NCI-H146 (cell line): Measurements from ENCODE around the gene ASTL.
A peak's percentile ranks its signal among the peaks of the same experiment; 100 is the strongest.
"Not testable (repeated sequence)": the region's sequence is repeated elsewhere in the genome, so short reads cannot be mapped to it uniquely, and the experiment has no call there.

Experiments used
- DNase-seq: peaks from one replicate; lab custom pipeline; 2025; lab: John Stamatoyannopoulos, UW

ASTL gene

DNA sequence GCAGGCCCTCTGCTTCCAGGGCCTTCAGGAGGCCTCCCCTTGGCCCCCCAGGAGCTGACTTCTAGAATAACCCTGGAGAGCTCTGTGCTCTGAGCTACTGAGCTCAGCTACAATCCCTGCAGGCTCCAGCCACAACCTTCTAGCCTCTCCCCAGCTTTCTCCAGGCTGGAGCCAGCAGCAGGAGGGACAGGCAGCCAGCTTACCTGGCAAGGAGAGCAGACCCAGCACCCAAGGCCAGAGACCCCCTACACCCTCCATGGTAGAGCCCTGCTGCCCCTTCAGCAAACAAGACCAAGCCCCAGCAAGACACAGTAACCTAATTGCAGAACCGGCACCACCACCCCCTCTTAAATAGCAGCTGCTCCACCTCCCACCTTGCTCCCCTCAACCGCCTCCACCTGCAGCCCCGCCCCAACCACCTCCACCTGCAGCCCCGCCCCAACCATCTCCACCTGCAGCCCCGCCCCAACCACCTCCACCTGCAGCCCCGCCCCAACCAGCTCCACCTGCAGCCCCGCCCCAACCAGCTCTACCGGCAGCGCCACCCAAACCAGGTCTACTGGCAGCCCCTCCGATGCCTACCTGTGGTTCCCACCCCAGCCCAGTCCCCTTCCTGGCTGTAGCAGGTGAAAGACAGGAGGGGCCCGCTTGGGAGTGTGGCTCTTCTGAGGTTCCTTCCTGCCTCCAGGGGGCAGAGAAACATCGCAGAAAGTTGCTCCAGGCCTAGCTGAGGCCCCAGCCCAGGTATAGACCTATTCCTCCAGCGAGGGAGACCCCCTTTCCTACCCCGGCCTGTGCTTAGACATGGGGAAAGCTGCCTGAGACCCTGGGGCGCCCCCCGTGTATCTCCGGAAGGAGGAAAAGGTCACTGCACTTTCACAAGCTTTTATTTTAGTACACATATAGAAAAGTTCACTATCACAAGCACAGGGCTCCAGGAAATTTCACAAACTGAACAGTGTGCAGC, at the start of gene ASTL:
Gene ASTL (minus strand): TSS at position 324 of the 967 bp plus-strand sequence. CDS start 66 bp downstream, at position 258.
- DNase-seq, result peak; percentile 91

DNA sequence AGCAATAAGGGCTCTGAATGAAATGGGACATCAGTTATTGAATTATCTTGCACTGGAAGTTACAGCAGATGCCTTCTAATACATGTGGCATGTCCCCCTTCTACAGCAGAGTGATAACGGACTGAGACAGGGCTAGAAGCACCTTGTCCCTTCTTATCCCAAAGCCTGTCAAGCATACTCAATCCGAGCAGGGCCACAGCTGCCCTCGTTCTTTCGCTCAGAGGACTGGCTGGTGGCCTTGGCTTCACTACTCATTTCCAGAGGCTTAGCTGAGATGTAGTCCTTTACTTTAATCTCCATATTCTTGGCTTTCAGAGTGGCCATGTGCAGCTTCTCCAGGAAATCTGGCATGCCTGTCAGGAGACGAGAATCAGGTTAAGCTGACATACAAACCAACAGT, 48.3 kb upstream of the ASTL start:
- DNase-seq, result no peak

DNA sequence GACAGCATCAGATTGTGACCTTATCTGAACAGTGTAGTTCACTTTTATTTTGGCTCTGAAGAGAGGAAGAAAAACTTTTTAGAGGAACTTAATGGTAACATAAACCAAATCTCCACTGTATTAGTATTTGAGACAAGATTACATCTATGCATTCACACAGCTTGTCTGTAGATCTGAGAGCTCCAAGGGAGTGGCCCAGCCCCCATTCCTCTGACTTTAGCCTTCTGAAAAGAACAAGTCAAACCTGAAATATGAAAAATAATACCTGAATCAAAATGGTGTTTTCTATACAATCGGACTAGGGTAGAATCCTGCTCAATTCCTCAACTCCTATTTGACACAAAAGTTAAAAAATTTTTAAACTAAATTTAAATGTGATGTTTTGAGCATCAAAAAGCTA, 47.2 kb upstream of the ASTL start:
- DNase-seq, result no peak

DNA sequence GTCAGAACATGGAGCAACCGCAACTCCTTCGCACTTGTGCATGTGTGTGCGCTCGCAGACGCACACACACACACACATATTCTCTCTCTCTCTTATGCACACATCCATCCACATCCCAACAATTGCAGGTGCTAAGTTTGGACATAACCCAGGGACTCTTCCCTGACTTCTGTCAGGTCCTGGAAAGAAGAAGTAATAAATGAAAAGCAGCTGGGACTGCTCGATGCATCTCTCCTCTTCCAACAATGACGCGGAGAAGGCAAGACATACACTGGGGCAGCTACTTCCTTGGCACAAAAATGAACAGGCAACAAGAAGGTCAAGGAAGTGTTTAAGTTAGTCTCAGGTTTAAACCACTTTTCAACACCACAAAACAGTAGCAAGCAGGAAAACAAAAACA, 46.7 kb upstream of the ASTL start:
- no peak for DNase-seq

DNA sequence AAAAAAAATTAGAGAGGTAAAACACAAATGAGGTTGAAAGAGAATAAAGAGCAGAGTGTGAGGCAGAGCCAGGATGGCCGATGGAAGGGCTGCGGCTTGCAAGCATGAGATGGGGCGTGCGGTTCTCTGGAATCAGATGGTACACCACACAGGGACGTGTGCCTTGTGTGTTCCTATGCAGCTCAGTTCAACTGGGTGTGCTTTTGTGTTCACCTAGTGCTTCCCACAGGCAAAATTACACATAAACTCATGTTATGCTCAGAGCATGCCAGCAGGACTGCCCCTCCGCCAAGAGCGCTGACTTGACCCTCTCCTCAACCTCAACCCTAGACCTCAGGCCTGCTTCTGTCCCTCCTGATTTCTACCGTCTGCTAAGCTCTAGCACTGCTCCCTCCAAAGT, 45.9 kb upstream of the ASTL start:
- DNase-seq, result no peak

DNA sequence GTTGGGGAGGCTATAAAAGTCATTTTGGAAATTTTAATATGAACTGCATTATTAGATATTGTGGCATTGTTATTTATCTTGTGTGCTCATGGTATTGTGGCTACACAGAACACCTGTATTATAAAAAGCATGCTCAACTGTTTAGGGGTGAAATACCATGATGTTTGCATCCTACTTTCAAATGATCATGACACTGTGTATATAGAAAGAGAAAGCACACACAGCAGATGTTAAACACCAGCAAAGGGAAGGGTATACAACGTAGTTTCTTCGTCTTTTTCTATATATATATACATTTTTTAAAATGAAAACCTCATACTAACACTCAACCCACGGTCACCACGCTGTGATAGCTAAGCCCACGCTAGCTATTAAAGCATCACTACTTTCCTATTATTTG, 43.2 kb upstream of the ASTL start:
- no peak for DNase-seq

DNA sequence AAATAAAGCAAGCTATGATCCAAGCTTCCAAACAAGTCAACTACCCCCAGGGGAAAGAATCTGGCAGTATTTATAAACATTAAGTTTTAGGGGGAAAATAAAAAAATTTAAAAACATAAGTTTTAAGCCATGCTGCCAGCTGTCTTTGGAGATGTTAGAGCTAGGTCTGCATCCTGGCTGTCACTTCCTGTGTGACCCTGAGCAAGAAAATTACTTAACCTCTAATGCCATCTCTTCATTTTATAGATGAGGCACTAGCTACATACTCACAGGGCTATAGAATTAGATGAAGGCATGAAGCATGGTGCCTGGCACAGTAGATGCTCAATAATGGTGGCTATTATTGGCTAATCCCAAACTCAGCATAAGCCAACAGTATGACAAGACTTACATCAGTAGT, 42.2 kb upstream of the ASTL start:
- DNase-seq, result no peak

DNA sequence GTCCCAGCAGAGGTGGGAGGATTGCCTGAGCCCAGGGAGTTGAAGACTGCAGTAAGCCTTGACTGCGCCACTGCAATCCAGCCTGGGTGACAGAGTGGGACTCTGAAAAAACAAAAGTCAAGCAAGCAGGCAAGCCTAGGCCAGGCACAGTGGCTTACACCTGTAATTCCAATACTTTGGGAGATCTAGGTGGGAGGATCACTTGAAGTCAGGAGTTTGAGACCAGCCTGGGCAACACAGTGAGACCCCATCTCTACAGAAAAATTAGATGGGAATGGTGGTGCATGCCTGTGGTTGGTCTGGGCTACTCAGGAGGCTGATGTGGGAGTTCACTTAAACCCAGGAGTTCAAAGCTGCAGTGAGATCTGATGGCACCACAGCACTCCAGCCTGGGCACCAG, 41.7 kb upstream of the ASTL start:
- DNase-seq, result no peak

DNA sequence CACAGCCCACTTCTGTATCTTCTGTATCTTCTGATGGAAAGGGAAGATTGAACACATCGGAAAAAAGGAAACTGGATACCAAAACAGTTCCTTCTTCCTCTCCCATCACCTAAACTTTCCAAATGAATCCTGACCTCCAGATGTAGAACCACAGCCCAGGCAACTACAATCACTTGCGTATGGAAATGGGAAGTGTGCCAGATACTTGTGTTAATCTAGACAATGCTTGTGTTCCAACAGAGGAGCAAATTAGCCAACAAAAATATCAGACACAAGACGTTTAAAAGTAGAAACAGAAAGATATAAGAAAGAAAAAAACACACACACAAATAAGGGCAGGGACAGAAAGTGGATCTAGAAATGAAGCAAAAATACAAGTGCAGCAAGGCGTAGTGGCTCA, 38.4 kb upstream of the ASTL start:
- no peak for DNase-seq

DNA sequence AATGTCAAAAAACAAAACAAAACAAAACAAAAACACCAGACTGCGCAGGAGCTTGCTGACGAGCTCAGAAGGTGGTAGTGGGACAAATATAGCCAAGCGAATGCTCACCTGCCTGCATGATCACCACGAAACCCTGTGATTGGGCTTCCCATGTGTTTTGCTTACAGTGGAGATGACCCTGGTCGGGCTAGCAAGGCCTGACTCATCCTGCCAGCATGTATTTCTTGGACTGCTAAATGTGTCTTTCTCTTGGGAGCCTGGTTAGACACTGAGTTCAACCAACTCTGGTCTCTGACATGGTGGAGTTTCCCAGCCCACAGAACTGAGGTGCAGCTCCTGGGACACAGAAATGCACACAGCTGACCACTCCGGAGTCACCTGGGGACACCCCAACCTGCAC, 37.6 kb upstream of the ASTL start:
- DNase-seq, result no peak

DNA sequence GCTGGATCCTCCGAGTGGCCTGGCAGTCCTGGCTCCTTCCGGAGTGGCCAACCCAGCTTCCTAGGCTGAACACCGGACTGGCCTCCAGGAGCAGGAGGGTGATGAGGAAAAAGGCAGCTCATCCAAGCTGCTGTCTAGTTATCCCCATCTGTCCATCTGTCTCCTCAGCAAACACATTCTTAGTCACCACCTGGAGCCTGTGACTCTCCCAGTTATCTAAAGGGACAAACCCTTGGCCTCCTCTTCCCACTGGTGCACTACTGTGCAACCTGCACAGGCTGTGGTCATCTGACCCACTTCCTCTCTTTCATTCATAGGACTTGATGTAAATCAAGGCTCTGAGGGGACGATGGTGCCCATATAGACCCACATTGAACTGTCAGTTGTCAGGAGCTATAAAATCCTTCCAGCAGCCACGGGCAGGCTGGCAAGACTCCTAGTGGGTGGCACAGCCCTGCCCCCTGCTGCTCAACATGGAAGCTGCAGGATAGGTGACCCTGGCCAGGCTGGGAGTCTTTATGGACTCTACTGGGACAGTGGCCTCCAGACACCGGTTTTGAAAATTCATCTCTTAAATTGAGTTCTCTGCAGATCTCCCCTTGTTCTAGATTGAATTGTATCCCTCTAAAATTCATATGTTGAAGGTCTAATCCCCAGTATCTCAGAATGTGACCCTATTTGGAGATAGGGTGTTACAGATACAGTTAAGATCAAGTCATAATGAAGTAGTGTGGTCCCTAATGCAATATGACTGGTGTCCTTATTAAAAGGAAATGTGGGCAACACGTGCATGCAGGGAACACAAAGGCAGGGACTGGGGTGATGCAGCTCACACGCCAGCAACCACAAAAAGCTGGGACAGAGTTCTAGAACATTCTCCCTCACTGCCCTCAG, 36.2 kb upstream of the ASTL start:
- DNase-seq, result peak; percentile 75

DNA sequence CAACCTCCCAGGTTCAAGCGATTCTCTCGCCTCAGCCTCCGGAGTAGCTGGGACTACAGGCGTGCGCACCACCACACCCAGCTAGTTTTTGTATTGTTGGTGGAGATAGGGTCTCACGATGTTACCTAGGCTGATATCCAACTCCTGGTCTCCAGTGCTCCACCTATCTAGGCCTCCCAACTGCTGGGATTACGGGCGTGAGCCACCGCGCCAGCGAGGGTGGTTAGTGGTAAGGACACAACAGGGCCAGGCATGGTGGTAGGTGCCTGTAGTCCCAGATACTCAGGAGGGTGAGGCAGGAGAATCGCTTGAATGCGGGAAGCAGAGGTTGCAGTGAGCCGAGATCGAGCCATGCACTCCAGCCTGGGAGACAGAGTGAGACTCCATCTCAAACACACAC, 33.5 kb upstream of the ASTL start:
- no peak for DNase-seq

DNA sequence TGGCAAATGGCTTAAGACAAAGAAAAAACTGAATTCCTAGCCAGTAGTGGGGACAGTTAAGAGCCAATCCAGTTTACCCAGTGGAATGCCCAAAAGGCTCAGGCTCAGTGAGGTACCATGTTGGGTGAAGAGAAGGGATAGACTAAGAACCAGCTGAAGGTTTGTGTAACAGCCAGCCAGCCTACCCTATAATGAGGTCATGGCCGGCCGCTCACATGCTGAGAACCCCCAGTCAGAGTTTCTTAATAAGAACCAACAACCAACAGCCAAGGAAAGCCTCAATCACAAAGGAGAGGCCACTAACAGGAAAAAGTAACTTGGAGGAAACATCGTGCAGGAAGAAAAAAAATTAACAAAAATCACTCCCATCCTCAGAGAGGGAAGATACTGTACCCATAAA, 32.3 kb upstream of the ASTL start:
- no peak for DNase-seq

DNA sequence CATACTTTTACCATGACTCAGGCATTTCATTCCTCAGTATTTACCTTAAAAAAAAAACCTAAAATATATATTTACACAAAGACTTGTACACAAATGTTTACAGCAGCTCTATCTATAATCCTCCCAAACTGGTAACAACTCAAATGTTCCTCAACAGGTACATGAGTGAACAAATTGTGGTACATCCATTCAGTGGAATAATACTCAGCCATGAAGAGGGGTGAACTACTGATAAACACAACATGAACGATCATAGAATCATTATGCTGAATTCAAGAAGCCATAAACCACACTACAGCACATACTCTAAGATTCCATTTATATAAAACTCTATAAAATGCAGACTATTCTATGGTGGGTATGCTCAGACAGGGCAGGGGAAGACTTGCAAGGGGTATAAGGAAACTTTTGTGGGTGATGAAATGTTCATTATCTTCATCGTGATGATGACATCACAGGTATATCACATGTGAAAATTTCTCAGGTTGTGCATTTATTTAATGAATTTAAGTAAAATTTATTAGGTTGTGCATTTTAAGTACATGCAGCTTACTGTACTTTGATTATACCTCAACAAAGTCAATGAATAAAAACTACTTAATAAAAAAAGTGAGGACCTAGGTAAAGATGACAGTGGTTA, 31.7 kb upstream of the ASTL start:
- DNase-seq, result no peak

DNA sequence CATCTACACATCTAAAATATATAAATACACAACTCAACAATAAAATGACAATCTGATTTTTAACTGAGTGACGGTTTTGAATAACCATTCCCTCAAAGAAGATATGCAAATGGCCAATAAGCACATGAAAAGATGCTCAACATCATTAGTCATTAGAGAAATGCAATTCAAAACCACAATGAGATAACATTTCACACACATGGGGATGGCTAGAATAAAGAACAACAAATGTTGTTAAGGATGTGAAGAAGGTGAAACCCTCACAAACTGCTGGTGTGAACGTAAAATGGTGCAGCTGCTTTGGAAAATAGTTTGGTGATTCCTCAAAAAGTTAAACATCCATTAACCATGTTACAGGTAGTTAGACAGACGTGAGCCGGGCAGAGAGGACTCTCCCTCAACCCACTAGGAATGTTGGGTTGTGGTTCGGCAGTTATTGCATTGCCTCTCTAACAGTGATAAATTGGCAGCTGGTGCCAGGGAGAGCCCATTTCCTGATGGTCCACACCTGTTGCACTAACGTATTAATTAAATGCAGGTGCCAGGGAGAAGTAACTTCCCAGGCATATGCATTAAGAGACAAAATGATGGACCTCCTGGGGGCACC, 29.2 kb upstream of the ASTL start:
- DNase-seq, result peak; percentile 15

DNA sequence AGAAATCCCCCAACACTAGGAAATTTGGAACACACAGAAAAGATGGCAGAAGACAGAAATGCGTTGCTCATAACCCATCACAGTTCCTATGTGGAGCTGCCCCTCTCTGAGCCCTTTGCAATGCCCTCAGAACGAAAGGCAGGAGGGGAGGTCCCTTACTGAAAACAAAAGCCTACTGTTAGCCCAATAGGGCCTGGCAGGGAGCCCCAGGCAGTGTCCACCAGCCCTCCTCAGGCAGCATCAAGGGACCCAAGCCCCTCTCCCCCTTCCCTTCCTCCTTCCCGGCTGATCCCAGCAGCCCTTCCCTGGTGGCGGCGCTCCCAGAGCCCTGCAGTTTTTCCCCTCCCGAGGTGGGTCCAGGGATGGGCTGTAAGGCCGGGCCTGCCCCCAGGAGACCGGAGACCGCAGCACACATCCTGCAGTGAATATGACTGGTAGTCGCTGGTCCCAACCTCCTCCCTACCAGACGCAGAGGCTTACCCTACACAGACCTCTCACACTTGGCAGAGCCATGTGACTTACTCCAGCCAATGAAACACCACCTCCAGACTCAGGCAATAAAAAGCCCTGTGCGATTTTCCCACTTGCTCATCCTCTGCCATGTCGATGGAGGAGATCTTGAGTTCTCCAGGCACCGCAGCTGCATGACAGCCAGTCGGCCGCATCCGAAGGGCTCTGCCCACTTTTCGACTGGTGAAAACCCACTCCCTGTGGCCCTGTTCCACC, 26.3 kb upstream of the ASTL start:
- no peak for DNase-seq

DNA sequence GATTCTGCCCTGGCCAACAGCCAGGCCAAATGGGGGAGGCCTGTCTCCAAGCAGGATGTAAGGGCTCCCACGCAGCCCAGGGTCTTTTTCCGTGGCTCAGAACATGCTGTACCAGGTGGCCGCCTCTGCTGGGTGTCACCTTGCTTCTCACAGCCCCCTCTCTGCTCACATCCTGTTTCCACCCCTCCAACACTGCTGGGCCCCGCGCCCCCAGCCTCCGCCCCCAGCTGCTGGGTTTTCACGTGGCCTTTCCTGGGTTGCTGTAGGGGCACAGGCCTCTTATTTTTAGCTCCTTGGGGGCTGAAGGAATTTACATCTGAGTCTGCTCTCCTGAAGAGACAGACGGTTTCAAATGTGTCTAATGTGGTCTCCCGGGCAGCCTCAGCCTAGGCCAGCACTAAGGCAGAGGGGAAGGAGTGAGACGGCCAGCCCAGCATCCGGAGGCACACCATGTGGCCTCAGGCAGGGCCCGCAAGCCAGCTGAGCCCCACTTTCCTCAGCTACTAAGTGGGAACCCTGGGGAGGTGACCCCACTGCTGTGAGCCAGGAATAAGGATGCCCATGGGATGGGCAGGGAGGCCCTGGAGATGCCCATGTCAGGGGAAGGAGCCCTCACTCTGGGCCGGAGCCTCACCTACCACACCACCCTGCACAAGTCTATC, 25.6 kb upstream of the ASTL start:
- DNase-seq, result no peak

DNA sequence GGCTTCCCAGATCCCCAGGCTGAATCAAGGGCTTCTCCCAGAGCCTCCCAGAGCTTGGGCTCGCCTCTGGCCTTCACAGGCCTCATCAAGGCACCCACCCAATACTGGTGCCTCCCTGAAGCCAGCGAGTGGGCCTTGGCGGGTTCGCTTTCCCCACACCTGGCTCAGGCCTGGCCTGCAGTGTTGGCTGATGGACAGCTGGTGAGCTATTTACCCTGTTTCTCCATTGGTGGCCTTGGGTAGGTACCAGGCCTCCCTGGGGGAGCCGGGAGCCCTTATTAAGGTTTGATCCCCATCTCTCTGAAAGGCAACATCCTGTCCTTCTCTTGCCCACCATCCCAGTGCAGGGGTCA, 25.1 kb upstream of the ASTL start:
- no peak for DNase-seq

DNA sequence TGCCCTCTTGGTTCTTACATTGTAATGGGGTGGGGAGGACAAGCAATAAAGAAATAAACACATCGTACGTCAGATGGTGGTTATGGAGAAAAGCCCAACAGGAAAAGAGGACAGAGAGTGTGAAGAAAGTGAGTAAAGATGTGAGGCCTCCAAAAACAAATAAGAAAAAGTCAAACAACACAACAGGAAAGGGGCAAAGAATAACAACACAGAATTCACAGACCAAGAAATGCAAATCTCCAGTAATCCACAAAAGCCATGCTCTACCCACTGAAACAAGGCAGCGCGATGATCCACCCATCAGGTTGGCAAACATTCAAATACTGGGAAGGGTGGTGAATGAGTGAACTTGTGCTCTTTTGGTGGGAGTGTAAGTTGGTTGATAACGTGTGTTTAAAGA, 23.6 kb upstream of the ASTL start:
- DNase-seq, result no peak

DNA sequence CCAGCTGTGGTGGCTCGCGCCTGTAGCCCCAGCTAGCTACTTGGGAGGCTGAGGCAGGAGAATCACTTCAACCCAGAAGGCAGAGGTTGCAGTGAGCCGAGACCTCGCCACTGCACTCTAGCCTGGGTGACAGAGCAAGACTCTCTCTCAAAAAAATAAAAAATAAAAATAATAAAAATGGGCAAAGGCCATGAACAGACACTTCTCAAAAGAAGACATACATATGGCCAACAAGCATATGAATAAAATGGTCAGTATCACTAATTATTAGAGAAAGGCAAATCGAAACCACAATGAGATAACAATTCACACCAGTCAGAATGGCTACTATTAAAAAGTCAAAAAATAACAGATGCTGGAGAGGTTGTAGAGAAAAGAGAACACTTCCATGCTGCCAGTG, 22.1 kb upstream of the ASTL start:
- not testable (repeated sequence) for DNase-seq
